Gastrocnemius medialis (tissue), 4 donors: ENCODE measurements around the gene SLC41A3. TPM values are rescaled to one million over a fixed set of nuclear protein-coding genes. Genes with fewer than 3 reads are reported as not detected.

Experiments
- ATAC-seq, 2 donors: fragments of 150-250 bp; one replicate each; pipeline ENCODE4 v1.9.1; 2016
- DNase-seq, 2 donors: peaks; one replicate each; pipeline ENCODE4 v3.0.0-alpha.2; 2019
- H3K27ac ChIP-seq, 4 donors: fragments of 200-600 bp; sonication (generic); 1 replicate in 1 of 4; 2 replicates in 3 of 4; pipeline ENCODE4 v1.5.1; 2016 to 2018; ENCODE audit warnings: mild to moderate bottlenecking in 2 of 4, moderate library complexity in 1 of 4
- H3K27me3 ChIP-seq, 3 donors: fragments of 200-600 bp; sonication (generic) in 2 of 3; 1 replicate in 1 of 3; 2 replicates in 2 of 3; pipeline versions ENCODE4 v1.5.1 to v1.6.0; 2016 to 2019; ENCODE audit warnings: mild to moderate bottlenecking in 1 of 3, moderate library complexity in 1 of 3
- H3K36me3 ChIP-seq, 2 donors: fragments of 200-600 bp; sonication (generic) in 1 of 2; one replicate each; pipeline ENCODE4 v1.5.1; 2017 to 2018
- H3K4me1 ChIP-seq, 2 donors: fragments of 200-600 bp; sonication (generic) in 1 of 2; one replicate each; pipeline ENCODE4 v1.5.1; 2016 to 2017; ENCODE audit warnings: mild to moderate bottlenecking in 2 of 2
- H3K4me3 ChIP-seq, 4 donors: fragments of 200-600 bp; sonication (generic) in 3 of 4; 1 replicate in 1 of 4; 2 replicates in 3 of 4; pipeline ENCODE4 v1.5.1; 2016 to 2019; ENCODE audit warnings: mild to moderate bottlenecking in 2 of 4
- H3K9me3 ChIP-seq, 3 donors: fragments of 200-600 bp; sonication (generic) in 2 of 3; 1 replicate in 1 of 3; 2 replicates in 2 of 3; pipeline ENCODE4 v1.5.1; 2016 to 2019
- CTCF ChIP-seq, 5 experiments: fragments of 450-650 bp in 3 of 5; fragments of 200-600 bp in 2 of 5; sonication (generic) in 2 of 5; IDR thresholded peaks in 4 of 5; conservative IDR thresholded peaks in 1 of 5; 1 replicate in 4 of 5; 2 replicates in 1 of 5; pipeline ENCODE4 v1.5.1; 2016 to 2019; ENCODE audit warnings: antibody characterized with exemption in 5 of 5, mild to moderate bottlenecking in 3 of 5, moderate library complexity in 3 of 5
- POLR2A ChIP-seq, 2 donors: fragments of 450-650 bp; IDR thresholded peaks; one replicate each; pipeline ENCODE4 v1.6.1; 2017; ENCODE audit warnings: antibody characterized with exemption in 2 of 2, mild to moderate bottlenecking in 2 of 2, moderate library complexity in 2 of 2
- in situ Hi-C, 4 donors: fragments of 200-750 bp; cut with MboI; loops; one replicate each; pipeline versions ENCODE4 v1.15.0 to v1.8.0; 2017; ENCODE audit warnings: low sequenced_read_pairs in 4 of 4
- intact Hi-C: fragments of 100-400 bp; cut with DNase I; formaldehyde crosslinking; loops from one replicate; pipeline ENCODE4 v1.15.1; 2023; ENCODE audit warnings: low total_unique reads
- total RNA-seq, 4 donors: library from RNA; depleted of rRNA; stranded (reverse); fragments of >200 nt; gene quantifications; one replicate each; pipeline versions ENCODE4 v1.1.0 to v1.2.3, GENCODE V29; 2016

SLC41A3 gene
- total RNA-seq, 4 donors from 2014 or later, result 43.1 to 76.2 (median 56.7) TPM

- intact Hi-C loops (no loop called here), in situ Hi-C loops (no loop called here)
- Histone ChIP-seq H3K27me3 (peaks cover 5 to 23% (median 7%) of the 10 kb centered on the region in 3 donors), H3K9me3 (no peaks in the 10 kb centered on the region), H3K36me3 (no peaks in the 10 kb centered on the region), H3K4me1 (no peaks in the 10 kb centered on the region), H3K4me3 (no peak overlapping the region), H3K27ac (no peak overlapping the region)
- TF ChIP-seq POLR2A (IDR thresholded peaks at IDR 0.05) (no peak), CTCF (IDR thresholded peaks at IDR 0.05 in 4 of 5, conservative IDR thresholded peaks at IDR 0.05 in 1 of 5) (no peak)
- DNase-seq, result no peak
- no peak for ATAC-seq
These were observed 122.7 kb downstream of the SLC41A3 start for GRCh38 chr3:125961289-125961589.

GRCh38 chr3:125960456-125961288, 123.3 kb downstream of the SLC41A3 start:
- intact Hi-C loops, result no loop called here
- H3K27ac ChIP-seq, result no peak overlapping the region
- no peaks in the 10 kb centered on the region for H3K9me3 ChIP-seq
- H3K4me3 ChIP-seq, result no peak overlapping the region
- no peaks in the 10 kb centered on the region for H3K36me3 ChIP-seq
- DNase-seq, result no peak
- no peak for ATAC-seq
- TF ChIP-seq POLR2A (IDR thresholded peaks at IDR 0.05) (no peak), CTCF (IDR thresholded peaks at IDR 0.05 in 4 of 5, conservative IDR thresholded peaks at IDR 0.05 in 1 of 5) (no peak)
- H3K4me1 ChIP-seq, result no peaks in the 10 kb centered on the region
- in situ Hi-C loops, result no loop called here
- peaks cover 5 to 23% (median 7%) of the 10 kb centered on the region in 3 donors for H3K27me3 ChIP-seq

GRCh38 chr3:125960066-125960424, 123.9 kb downstream of the SLC41A3 start:
- Histone ChIP-seq H3K36me3 (no peaks in the 10 kb centered on the region), H3K4me3 (no peak overlapping the region), H3K9me3 (no peaks in the 10 kb centered on the region), H3K4me1 (no peaks in the 10 kb centered on the region), H3K27ac (no peak overlapping the region), H3K27me3 (peaks cover 5 to 23% (median 7%) of the 10 kb centered on the region in 3 donors)
- no peak for TF ChIP-seq CTCF (IDR thresholded peaks at IDR 0.05 in 4 of 5, conservative IDR thresholded peaks at IDR 0.05 in 1 of 5)
- no peak for TF ChIP-seq POLR2A (IDR thresholded peaks at IDR 0.05)
- DNase-seq (no peak), ATAC-seq (no peak)
- intact Hi-C loops, result no loop called here
- in situ Hi-C loops, result no loop called here

GRCh38 chr3:125959317-125960065, 124.4 kb downstream of the SLC41A3 start:
- DNase-seq (no peak), ATAC-seq (no peak)
- TF ChIP-seq CTCF (IDR thresholded peaks at IDR 0.05 in 4 of 5, conservative IDR thresholded peaks at IDR 0.05 in 1 of 5) (no peak), POLR2A (IDR thresholded peaks at IDR 0.05) (no peak)
- H3K36me3 ChIP-seq, result no peaks in the 10 kb centered on the region
- H3K27me3 ChIP-seq, result peaks cover 5 to 23% (median 7%) of the 10 kb centered on the region in 3 donors
- in situ Hi-C loops (no loop called here), intact Hi-C loops (no loop called here)
- no peaks in the 10 kb centered on the region for H3K9me3 ChIP-seq
- H3K27ac ChIP-seq, result no peak overlapping the region
- H3K4me3 ChIP-seq, result no peak overlapping the region
- no peaks in the 10 kb centered on the region for H3K4me1 ChIP-seq
